H1 (cell line): ENCODE measurements around the gene VTI1B. TPM values are rescaled to one million over a fixed set of nuclear protein-coding genes. Genes with fewer than 3 reads are reported as not detected.

Experiments
- CBX5 ChIP-seq: fragments of 300-800, 300-1000 bp; sonication (generic); IDR thresholded peaks from 2 replicates; pipeline ENCODE4 v1.7.1; 2016; ENCODE audit warnings: antibody characterized with exemption, low read length, low read depth
- CHD1 ChIP-seq: IDR thresholded peaks from 2 replicates; pipeline ENCODE4 v1.6.1; 2012; ENCODE audit warnings: low read depth, low read length, improper control_type of control experiment
- CHD2 ChIP-seq: IDR thresholded peaks from 2 replicates; pipeline ENCODE4 v1.6.1; 2012; ENCODE audit warnings: low read length, improper control_type of control experiment
- CTBP2 ChIP-seq: IDR thresholded peaks from 2 replicates; pipeline ENCODE4 v1.7.0; 2011; ENCODE audit warnings: borderline replicate concordance, mild to moderate bottlenecking, moderate library complexity, mixed read lengths, low read length; ENCODE audit not compliant: insufficient read depth, insufficient read length
- KDM4A ChIP-seq: IDR thresholded peaks from one replicate; pipeline ENCODE4 v1.7.1; 2012; ENCODE audit warnings: low read depth, mild to moderate bottlenecking, moderate library complexity, low read length, inconsistent platforms; ENCODE audit not compliant: severe bottlenecking
- RAD21 ChIP-seq, 2 experiments: IDR thresholded peaks in 1 of 2; conservative IDR thresholded peaks in 1 of 2; 2 replicates each; pipeline ENCODE4 v1.6.1; 2011; ENCODE audit warnings: low read depth in 2 of 2, low read length in 2 of 2, improper control_type of control experiment in 1 of 2, inconsistent platforms in 1 of 2, mild to moderate bottlenecking in 1 of 2, moderate library complexity in 1 of 2
- polyA plus RNA-seq, 7 experiments: library from polyadenylated mRNA; depleted of rRNA in 3 of 7; stranded (reverse) in 5 of 7; unstranded in 2 of 7; fragments of >200 nt in 5 of 7; fragments of 200-250 nt in 2 of 7; gene quantifications; 1 replicate in 5 of 7; 2 replicates in 1 of 7; 4 replicates in 1 of 7; pipeline versions ENCODE4 v1.2.1 to v1.2.3, GENCODE V29; 2011 to 2013; ENCODE audit warnings: missing spikeins in 2 of 7, mixed read lengths in 2 of 7
- total RNA-seq: library from RNA; stranded (reverse); fragmentation: NEBNext Ultra II Directional; extraction: Animal tissue kit (Norgen Biotek cat#: 25700); gene quantifications from 2 replicates; pipeline ENCODE4 v1.2.1, GENCODE V29; 2021
- TF ChIP-seq, protein P1 (sequence below): fragments of 300-600 bp; sonication (generic); IDR thresholded peaks from 2 replicates; pipeline ENCODE4 v1.7.1; 2012; ENCODE audit warnings: low read length, moderate library complexity, mild to moderate bottlenecking, inconsistent platforms; ENCODE audit not compliant: insufficient replicate concordance

Gene VTI1B
- total and polyA plus RNA-seq, 2 of the 8 experiments (the other 6 are each of a cell fraction or from before 2014, with no cell fraction given): 28.1 to 98.7 TPM

DNA sequence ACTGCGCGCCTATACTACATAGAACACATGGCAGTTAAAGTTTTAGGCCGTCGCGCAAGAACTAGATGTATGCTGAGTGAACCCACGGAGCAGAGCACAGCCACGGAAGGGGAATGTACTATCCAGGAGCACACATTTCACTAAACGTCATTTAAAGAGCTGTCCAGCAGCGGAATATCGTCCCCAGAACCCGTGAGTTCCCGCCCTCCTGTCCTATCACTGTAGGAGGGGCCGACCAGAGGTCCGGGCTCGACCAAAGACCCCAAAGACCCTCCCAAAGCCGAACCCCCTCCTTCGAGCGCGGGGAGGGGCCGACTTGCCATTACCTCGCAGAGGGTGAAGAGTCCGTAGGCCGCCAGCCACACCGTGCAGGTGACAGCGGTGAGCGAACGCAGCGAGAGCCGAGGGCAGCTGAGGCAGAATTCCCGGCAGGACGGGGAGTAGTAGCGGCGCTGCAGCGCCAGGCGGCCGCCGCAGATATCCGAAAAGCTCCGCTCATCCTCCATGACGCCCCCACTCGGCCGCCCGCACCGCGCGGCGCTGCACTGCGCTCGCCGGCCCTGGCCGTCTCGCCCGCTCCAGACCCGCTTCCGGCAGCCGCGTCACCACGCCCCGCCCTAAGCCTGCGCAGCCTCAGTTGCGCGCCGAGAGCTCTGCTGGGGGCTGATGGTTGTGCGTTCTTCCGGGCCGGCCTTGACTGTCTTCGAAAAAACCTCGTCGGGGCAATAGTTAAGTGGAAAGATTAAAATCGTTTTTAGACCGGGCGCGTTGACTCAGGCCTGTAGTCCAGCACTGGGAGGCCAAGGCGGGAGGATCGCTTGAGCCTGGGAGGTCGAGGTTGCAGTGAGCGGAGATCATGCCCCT is 74.5 kb downstream of the VTI1B start, which contains the start of gene PIGH (continued):
- TF ChIP-seq CHD2 (no peak), KDM4A (peak; percentile 85), RAD21 (IDR thresholded peaks at IDR 0.05 in 1 of 2, conservative IDR thresholded peaks at IDR 0.05 in 1 of 2; ENCODE audit: low read depth in 2 of 2, low read length in 2 of 2) (peak; percentile 37 to 51; a peak in 3 of 4 replicates), CTBP2 (no peak), CBX5 (no peak), CHD1 (no peak)
- TF ChIP-seq, protein P1, sequence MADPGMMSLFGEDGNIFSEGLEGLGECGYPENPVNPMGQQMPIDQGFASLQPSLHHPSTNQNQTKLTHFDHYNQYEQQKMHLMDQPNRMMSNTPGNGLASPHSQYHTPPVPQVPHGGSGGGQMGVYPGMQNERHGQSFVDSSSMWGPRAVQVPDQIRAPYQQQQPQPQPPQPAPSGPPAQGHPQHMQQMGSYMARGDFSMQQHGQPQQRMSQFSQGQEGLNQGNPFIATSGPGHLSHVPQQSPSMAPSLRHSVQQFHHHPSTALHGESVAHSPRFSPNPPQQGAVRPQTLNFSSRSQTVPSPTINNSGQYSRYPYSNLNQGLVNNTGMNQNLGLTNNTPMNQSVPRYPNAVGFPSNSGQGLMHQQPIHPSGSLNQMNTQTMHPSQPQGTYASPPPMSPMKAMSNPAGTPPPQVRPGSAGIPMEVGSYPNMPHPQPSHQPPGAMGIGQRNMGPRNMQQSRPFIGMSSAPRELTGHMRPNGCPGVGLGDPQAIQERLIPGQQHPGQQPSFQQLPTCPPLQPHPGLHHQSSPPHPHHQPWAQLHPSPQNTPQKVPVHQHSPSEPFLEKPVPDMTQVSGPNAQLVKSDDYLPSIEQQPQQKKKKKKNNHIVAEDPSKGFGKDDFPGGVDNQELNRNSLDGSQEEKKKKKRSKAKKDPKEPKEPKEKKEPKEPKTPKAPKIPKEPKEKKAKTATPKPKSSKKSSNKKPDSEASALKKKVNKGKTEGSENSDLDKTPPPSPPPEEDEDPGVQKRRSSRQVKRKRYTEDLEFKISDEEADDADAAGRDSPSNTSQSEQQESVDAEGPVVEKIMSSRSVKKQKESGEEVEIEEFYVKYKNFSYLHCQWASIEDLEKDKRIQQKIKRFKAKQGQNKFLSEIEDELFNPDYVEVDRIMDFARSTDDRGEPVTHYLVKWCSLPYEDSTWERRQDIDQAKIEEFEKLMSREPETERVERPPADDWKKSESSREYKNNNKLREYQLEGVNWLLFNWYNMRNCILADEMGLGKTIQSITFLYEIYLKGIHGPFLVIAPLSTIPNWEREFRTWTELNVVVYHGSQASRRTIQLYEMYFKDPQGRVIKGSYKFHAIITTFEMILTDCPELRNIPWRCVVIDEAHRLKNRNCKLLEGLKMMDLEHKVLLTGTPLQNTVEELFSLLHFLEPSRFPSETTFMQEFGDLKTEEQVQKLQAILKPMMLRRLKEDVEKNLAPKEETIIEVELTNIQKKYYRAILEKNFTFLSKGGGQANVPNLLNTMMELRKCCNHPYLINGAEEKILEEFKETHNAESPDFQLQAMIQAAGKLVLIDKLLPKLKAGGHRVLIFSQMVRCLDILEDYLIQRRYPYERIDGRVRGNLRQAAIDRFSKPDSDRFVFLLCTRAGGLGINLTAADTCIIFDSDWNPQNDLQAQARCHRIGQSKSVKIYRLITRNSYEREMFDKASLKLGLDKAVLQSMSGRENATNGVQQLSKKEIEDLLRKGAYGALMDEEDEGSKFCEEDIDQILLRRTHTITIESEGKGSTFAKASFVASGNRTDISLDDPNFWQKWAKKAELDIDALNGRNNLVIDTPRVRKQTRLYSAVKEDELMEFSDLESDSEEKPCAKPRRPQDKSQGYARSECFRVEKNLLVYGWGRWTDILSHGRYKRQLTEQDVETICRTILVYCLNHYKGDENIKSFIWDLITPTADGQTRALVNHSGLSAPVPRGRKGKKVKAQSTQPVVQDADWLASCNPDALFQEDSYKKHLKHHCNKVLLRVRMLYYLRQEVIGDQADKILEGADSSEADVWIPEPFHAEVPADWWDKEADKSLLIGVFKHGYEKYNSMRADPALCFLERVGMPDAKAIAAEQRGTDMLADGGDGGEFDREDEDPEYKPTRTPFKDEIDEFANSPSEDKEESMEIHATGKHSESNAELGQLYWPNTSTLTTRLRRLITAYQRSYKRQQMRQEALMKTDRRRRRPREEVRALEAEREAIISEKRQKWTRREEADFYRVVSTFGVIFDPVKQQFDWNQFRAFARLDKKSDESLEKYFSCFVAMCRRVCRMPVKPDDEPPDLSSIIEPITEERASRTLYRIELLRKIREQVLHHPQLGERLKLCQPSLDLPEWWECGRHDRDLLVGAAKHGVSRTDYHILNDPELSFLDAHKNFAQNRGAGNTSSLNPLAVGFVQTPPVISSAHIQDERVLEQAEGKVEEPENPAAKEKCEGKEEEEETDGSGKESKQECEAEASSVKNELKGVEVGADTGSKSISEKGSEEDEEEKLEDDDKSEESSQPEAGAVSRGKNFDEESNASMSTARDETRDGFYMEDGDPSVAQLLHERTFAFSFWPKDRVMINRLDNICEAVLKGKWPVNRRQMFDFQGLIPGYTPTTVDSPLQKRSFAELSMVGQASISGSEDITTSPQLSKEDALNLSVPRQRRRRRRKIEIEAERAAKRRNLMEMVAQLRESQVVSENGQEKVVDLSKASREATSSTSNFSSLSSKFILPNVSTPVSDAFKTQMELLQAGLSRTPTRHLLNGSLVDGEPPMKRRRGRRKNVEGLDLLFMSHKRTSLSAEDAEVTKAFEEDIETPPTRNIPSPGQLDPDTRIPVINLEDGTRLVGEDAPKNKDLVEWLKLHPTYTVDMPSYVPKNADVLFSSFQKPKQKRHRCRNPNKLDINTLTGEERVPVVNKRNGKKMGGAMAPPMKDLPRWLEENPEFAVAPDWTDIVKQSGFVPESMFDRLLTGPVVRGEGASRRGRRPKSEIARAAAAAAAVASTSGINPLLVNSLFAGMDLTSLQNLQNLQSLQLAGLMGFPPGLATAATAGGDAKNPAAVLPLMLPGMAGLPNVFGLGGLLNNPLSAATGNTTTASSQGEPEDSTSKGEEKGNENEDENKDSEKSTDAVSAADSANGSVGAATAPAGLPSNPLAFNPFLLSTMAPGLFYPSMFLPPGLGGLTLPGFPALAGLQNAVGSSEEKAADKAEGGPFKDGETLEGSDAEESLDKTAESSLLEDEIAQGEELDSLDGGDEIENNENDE: no peak
